Occipital lobe (tissue), 2 donors: ENCODE data around the gene TPD52L3. TPM values are rescaled to one million over a fixed set of nuclear protein-coding genes. Genes with fewer than 3 reads are reported as not detected.

Source experiments
- DNase-seq: peaks from one replicate; lab custom pipeline; 2025; lab: John Stamatoyannopoulos, UW
- total RNA-seq: library from RNA; depleted of rRNA; stranded (reverse); fragments of >200 nt; gene quantifications from one replicate; pipeline ENCODE4 v1.2.3, GENCODE V29; 2014

Gene TPD52L3
- not detected for total RNA-seq

- DNase-seq: no peak
These were observed at the start of gene TPD52L3 for GRCh38 chr9:6328103-6328502. Gene TPD52L3, plus strand, starts transcription at chr9:6328375. Its CDS starts 221 bp downstream, at chr9:6328596.

GRCh38 chr9:6301858-6302257 is 26.3 kb upstream of the TPD52L3 start:
- DNase-seq: no peak

- DNase-seq: no peak
These were observed 25.8 kb upstream of the TPD52L3 start for GRCh38 chr9:6302417-6302816.

GRCh38 chr9:6304232-6304631 is 23.9 kb upstream of the TPD52L3 start:
- DNase-seq: no peak

- DNase-seq: no peak
These were observed 22.1 kb upstream of the TPD52L3 start for GRCh38 chr9:6305954-6306563.

GRCh38 chr9:6307551-6308096 is 20.6 kb upstream of the TPD52L3 start:
- no peak for DNase-seq

GRCh38 chr9:6330958-6331634 is 2.9 kb downstream of the TPD52L3 start:
- no peak for DNase-seq

- no peak for DNase-seq
These were observed 6.1 kb downstream of the TPD52L3 start for GRCh38 chr9:6334305-6334704.

GRCh38 chr9:6348766-6349165 is 20.6 kb downstream of the TPD52L3 start:
- no peak for DNase-seq

GRCh38 chr9:6351737-6352136 is 23.6 kb downstream of the TPD52L3 start:
- no peak for DNase-seq

- DNase-seq: no peak
These were observed 26.0 kb downstream of the TPD52L3 start for GRCh38 chr9:6354072-6354686.

- DNase-seq: no peak
These were observed 27.6 kb downstream of the TPD52L3 start for GRCh38 chr9:6355728-6356127.

GRCh38 chr9:6356441-6356840 is 28.3 kb downstream of the TPD52L3 start:
- no peak for DNase-seq

- DNase-seq: no peak
These were observed 28.7 kb downstream of the TPD52L3 start for GRCh38 chr9:6356904-6357303.

GRCh38 chr9:6367128-6367890 is 39.1 kb downstream of the TPD52L3 start:
- no peak for DNase-seq

GRCh38 chr9:6368831-6369230 is 40.7 kb downstream of the TPD52L3 start:
- no peak for DNase-seq

Other genes starting within 250 kb of the TPD52L3 start
- 20.7 TPM for gene IL33, start 112.6 kb upstream of the TPD52L3 start, total RNA-seq
- 84.7 TPM for gene UHRF2, start 84.8 kb downstream of the TPD52L3 start, total RNA-seq